ENCODE data around the gene SLC25A39.

The SLC25A39 gene

GRCh38 chr17:44359006-44359405 is 34.4 kb upstream of the SLC25A39 start:
- no peak for TF ChIP-seq ZFX (IDR thresholded peaks at IDR 0.05; ENCODE audit: borderline replicate concordance)
- TF ChIP-seq, protein P1, sequence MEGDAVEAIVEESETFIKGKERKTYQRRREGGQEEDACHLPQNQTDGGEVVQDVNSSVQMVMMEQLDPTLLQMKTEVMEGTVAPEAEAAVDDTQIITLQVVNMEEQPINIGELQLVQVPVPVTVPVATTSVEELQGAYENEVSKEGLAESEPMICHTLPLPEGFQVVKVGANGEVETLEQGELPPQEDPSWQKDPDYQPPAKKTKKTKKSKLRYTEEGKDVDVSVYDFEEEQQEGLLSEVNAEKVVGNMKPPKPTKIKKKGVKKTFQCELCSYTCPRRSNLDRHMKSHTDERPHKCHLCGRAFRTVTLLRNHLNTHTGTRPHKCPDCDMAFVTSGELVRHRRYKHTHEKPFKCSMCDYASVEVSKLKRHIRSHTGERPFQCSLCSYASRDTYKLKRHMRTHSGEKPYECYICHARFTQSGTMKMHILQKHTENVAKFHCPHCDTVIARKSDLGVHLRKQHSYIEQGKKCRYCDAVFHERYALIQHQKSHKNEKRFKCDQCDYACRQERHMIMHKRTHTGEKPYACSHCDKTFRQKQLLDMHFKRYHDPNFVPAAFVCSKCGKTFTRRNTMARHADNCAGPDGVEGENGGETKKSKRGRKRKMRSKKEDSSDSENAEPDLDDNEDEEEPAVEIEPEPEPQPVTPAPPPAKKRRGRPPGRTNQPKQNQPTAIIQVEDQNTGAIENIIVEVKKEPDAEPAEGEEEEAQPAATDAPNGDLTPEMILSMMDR (IDR thresholded peaks at IDR 0.05): no peak
- H3K27ac ChIP-seq: no peak overlapping the region

- H3K27ac ChIP-seq: no peak overlapping the region
- no peak for TF ChIP-seq ZFX (IDR thresholded peaks at IDR 0.05; ENCODE audit: borderline replicate concordance)
- TF ChIP-seq, protein P1 (IDR thresholded peaks at IDR 0.05): no peak
Measured at GRCh38 chr17:44358066-44358465, 33.4 kb upstream of the SLC25A39 start.

- no peak overlapping the region for H3K27ac ChIP-seq
- TF ChIP-seq ZFX (IDR thresholded peaks at IDR 0.05; ENCODE audit: borderline replicate concordance): no peak
- TF ChIP-seq, protein P1 (IDR thresholded peaks at IDR 0.05): no peak
Measured at GRCh38 chr17:44356241-44356640, 31.6 kb upstream of the SLC25A39 start.

DNA sequence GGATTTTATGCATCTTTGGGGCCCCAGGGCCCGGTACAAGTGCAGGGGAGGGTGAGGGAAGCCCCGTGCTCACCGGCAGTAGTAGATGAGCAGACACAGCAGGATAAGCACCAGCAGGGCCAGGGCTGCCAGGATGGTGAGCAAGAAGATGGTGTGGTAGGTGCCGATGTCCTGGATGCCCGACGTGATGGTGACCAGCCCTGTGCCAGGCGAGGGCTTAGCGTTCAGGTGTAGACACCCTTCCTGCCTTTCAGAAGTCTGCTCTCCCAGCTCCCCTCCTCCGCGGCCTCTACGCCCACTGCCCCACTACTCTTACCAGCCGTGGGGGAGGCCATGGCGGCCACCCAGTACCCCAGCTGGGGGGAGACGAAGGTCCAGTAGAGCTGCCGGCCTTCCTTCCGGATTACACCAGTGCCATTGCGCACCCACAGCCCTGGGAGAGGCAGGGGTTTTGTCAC is 31.0 kb upstream of the SLC25A39 start:
- TF ChIP-seq ZFX (IDR thresholded peaks at IDR 0.05; ENCODE audit: borderline replicate concordance): no peak
- TF ChIP-seq, protein P1 (IDR thresholded peaks at IDR 0.05): no peak
- no peak overlapping the region for H3K27ac ChIP-seq

- no peak for TF ChIP-seq ZFX (IDR thresholded peaks at IDR 0.05; ENCODE audit: borderline replicate concordance)
- TF ChIP-seq, protein P1 (IDR thresholded peaks at IDR 0.05): peak; percentile 79
- peak overlapping the region; percentile 71 for H3K27ac ChIP-seq
Measured at GRCh38 chr17:44354582-44355561, 30.2 kb upstream of the SLC25A39 start.

GRCh38 chr17:44353672-44354331 is 29.2 kb upstream of the SLC25A39 start:
- TF ChIP-seq, protein P1 (IDR thresholded peaks at IDR 0.05): no peak
- TF ChIP-seq ZFX (IDR thresholded peaks at IDR 0.05; ENCODE audit: borderline replicate concordance): no peak
- peak overlapping the region; percentile 71 for H3K27ac ChIP-seq
